Naive thymus-derived CD4-positive, alpha-beta T cell (primary cell): ENCODE measurements around the gene ROBO3. TPM values are rescaled to one million over a fixed set of nuclear protein-coding genes. Genes with fewer than 3 reads are reported as not detected.

Source experiments
- ATAC-seq: fragments of 150-1000 bp; cut with Tn5 transposase; 2 replicates; pipeline ENCODE4 v1.10.0; 2021; ENCODE audit warnings: mild to moderate bottlenecking, moderate library complexity
- CTCF ChIA-PET: fragments of 350-600 bp; sonication (Branson Sonifier 250); formaldehyde crosslinking; loops from one replicate; lab custom pipeline; 2021; ENCODE audit warnings: antibody characterized with exemption; lab: Charles Lee
- POLR2A ChIA-PET: fragments of 350-600 bp; sonication (Branson Sonifier 250); formaldehyde crosslinking; loops from one replicate; lab custom pipeline; 2021; ENCODE audit warnings: antibody characterized with exemption, inconsistent platforms; lab: Charles Lee
- DNase-seq, 9 donors: peaks; one replicate each; pipeline versions ENCODE4 v3.0.0 to v3.0.0-alpha.2; 2020 to 2022; ENCODE audit warnings: mixed read lengths in 1 of 9
- H3K27ac ChIP-seq: one replicate; pipeline ENCODE4 v1.7.0; 2013; ENCODE audit warnings: mild to moderate bottlenecking, low read depth, low read length, moderate library complexity
- H3K27me3 ChIP-seq, 2 donors: one replicate each; pipeline ENCODE4 v1.7.0; 2013; ENCODE audit warnings: low read length in 2 of 2, mild to moderate bottlenecking in 2 of 2, moderate library complexity in 2 of 2; ENCODE audit not compliant: control insufficient read depth in 2 of 2, insufficient read depth in 2 of 2
- H3K36me3 ChIP-seq, 3 experiments: 1 replicate in 2 of 3; 2 replicates in 1 of 3; pipeline ENCODE4 v1.7.0; 2013; ENCODE audit warnings: low read length in 3 of 3, mild to moderate bottlenecking in 3 of 3, moderate library complexity in 1 of 3; ENCODE audit not compliant: insufficient read depth in 3 of 3, control insufficient read depth in 2 of 3
- H3K4me1 ChIP-seq, 2 donors: one replicate each; pipeline ENCODE4 v1.7.0; 2013; ENCODE audit warnings: low read length in 2 of 2, mild to moderate bottlenecking in 2 of 2, moderate library complexity in 1 of 2; ENCODE audit not compliant: control insufficient read depth in 2 of 2, insufficient read depth in 2 of 2
- H3K4me3 ChIP-seq: 2 replicates; pipeline ENCODE4 v1.7.0; 2013; ENCODE audit warnings: mild to moderate bottlenecking, low read length
- H3K9me3 ChIP-seq, 3 experiments: 1 replicate in 2 of 3; 2 replicates in 1 of 3; pipeline ENCODE4 v1.7.0; 2013; ENCODE audit warnings: low read length in 3 of 3; ENCODE audit not compliant: control insufficient read depth in 2 of 3
- H3K27ac Mint-ChIP-seq, 9 donors: one replicate each; pipeline ENCODE4 v1.8.0; 2020 to 2022; ENCODE audit warnings: mixed read lengths in 9 of 9, mild to moderate bottlenecking in 8 of 9, moderate library complexity in 5 of 9, inconsistent platforms in 2 of 9
- H3K27me3 Mint-ChIP-seq, 5 donors: one replicate each; pipeline ENCODE4 v1.8.0; 2021 to 2022; ENCODE audit warnings: mixed read lengths in 5 of 5, mild to moderate bottlenecking in 1 of 5
- H3K36me3 Mint-ChIP-seq, 5 donors: one replicate each; pipeline ENCODE4 v1.8.0; 2020 to 2022; ENCODE audit warnings: mixed read lengths in 5 of 5, mild to moderate bottlenecking in 3 of 5, inconsistent platforms in 1 of 5
- H3K4me1 Mint-ChIP-seq, 7 donors: one replicate each; pipeline ENCODE4 v1.8.0; 2020 to 2022; ENCODE audit warnings: mixed read lengths in 7 of 7, mild to moderate bottlenecking in 3 of 7, inconsistent platforms in 1 of 7
- H3K4me3 Mint-ChIP-seq, 10 donors: one replicate each; pipeline ENCODE4 v1.8.0; 2020 to 2022; ENCODE audit warnings: mild to moderate bottlenecking in 10 of 10, mixed read lengths in 10 of 10, moderate library complexity in 6 of 10, inconsistent platforms in 2 of 10
- H3K9me3 Mint-ChIP-seq, 11 donors: one replicate each; pipeline ENCODE4 v1.8.0; 2020 to 2022; ENCODE audit warnings: mixed read lengths in 11 of 11, mild to moderate bottlenecking in 4 of 11, inconsistent platforms in 1 of 11, moderate library complexity in 1 of 11
- intact Hi-C, 2 donors: fragments of 100-400 bp; cut with micrococcal nuclease; formaldehyde crosslinking; loops; one replicate each; pipeline ENCODE4 v1.15.1; 2023
- polyA plus RNA-seq, 2 donors: library from polyadenylated mRNA; unstranded; fragments of 300-500 nt; fragmentation: Illumina TruSeq; gene quantifications; one replicate each; pipeline ENCODE4 v1.2.3, GENCODE V29; 2021
- total RNA-seq, 6 experiments: library from RNA in 5 of 6; stranded (reverse) in 5 of 6; gene quantifications; 1 replicate in 5 of 6; 2 replicates in 1 of 6; pipeline ENCODE4 v1.2.3 and lab custom pipeline; 2021 to 2026

The ROBO3 gene
- total and polyA plus RNA-seq, 7 experiments from 2014 or later, result 3.6 to 51.3 (median 26.9) TPM

GRCh38 chr11:124896071-124896750 lies 31.0 kb downstream of the ROBO3 start:
- no peak overlapping the region for H3K27ac Mint-ChIP-seq
- Histone ChIP-seq H3K4me1 (no peaks in the 10 kb centered on the region), H3K4me3 (no peak overlapping the region), H3K27me3 (no peaks in the 10 kb centered on the region), H3K27ac (no peak overlapping the region), H3K36me3 (no peaks in the 10 kb centered on the region), H3K9me3 (no peaks in the 10 kb centered on the region)
- CTCF ChIA-PET, result no interaction called here
- H3K9me3 Mint-ChIP-seq, result no peaks in the 10 kb centered on the region
- peaks cover 0 to 21% (median 7%) of the 10 kb centered on the region in 7 donors for H3K4me1 Mint-ChIP-seq
- intact Hi-C loops, result no loop called here
- H3K4me3 Mint-ChIP-seq, result no peak overlapping the region
- H3K27me3 Mint-ChIP-seq, result peaks cover 7 to 15% (median 13%) of the 10 kb centered on the region in 5 donors
- ATAC-seq, result no peak
- POLR2A ChIA-PET, result no interaction called here
- H3K36me3 Mint-ChIP-seq, result peaks cover 0 to 3% (median 0%) of the 10 kb centered on the region in 5 donors
- DNase-seq, result no peak

DNA sequence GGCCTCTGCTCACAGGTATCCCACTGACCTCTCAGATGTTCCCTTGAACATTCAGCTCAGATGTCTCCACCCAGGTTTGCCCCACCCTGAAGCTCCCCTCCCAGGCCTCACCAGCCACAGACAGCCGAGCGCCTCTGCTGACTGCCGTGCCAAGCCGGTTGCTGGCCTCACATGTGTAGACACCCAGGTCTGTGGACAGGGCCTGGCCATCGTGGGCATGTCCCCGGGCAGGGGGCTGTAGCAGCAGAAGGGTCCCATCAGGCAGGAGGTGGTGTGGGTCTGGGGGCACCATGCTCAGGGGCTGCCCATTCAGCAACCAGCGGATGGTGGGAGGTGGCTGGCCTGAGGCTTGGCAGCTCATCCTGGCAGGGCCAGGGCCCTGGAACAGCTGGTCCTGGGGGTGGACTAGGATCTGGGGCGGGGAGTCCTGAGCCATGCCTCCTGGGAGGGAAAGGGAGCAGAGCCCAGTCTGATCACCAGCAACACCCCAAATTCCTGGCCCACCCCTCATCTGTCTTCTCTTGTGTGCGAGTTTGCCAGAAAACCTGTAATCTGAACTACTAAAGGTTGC lies 31.7 kb downstream of the ROBO3 start:
- no peak overlapping the region for H3K4me3 ChIP-seq
- no peaks in the 10 kb centered on the region for H3K9me3 ChIP-seq
- no peaks in the 10 kb centered on the region for H3K4me1 ChIP-seq
- no peak overlapping the region for H3K4me3 Mint-ChIP-seq
- POLR2A ChIA-PET, result interaction anchor here (1.0 kb wide), 1 partner anchor 29 kb away, joined by 3 read pairs; no protein-coding TSS in a partner anchor
- peaks cover 0 to 21% (median 7%) of the 10 kb centered on the region in 7 donors for H3K4me1 Mint-ChIP-seq
- H3K27ac ChIP-seq, result no peak overlapping the region
- DNase-seq, result no peak
- H3K27me3 ChIP-seq, result no peaks in the 10 kb centered on the region
- CTCF ChIA-PET, result no interaction called here
- H3K36me3 ChIP-seq, result no peaks in the 10 kb centered on the region
- intact Hi-C loops, result no loop called here
- peaks cover 0 to 3% (median 0%) of the 10 kb centered on the region in 5 donors for H3K36me3 Mint-ChIP-seq
- ATAC-seq, result no peak
- peaks cover 7 to 21% (median 19%) of the 10 kb centered on the region in 5 donors for H3K27me3 Mint-ChIP-seq
- peak overlapping the region in 1 of 9 donors; percentile 51 for H3K27ac Mint-ChIP-seq
- H3K9me3 Mint-ChIP-seq, result no peaks in the 10 kb centered on the region

DNA sequence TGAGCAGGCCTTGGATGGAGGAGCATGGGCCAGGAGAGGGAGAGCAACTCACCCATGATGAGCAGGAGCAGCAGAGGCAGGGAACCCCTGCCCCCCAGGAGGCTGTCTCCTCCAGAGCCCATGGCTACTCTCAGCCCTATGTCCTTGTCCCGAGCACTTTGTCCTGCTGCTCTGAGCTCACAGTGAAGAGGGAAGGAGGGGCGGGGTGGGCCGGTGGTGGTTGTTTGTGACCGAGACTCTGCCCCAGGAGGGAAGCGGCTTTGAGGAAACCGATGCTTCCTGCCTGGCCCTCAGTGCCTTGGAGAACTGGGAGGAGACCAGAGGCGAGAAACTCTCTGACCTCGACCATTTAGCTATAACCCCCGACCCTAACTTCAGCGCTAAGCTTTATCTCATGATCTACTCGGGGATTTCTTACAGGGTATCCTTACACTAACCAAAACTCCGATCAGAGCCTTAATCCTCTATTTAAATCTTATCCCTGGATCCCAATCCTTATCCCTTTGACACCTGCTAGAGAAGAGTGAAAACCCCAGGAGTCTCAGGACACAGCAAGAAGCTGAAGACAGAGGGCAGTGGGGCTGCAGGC lies 32.5 kb downstream of the ROBO3 start, which contains the start of gene ROBO4:
ROBO4 (minus strand) TSS at position 192 of the 589 bp plus-strand sequence; CDS start at position 122, 70 bp downstream.
- ATAC-seq, result no peak

DNA sequence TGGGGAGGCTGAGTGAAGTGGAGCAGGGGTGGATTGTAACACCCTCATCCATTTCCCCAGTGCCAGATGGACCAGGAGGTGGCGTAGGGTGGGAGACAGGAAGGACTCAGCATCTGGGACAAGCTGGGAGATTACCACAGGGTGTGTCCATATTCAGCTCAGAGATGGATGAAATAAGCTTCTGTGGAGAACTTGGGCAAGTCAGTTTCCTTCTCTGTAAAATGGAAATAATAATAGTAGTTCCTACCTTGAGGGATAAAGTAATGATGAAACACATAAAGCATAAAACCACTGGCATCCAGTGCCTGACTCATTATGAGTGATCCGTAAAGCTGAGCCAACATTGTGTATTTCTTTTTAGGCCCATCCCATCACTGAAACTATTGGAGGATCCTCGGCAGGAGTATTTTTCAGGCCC lies 33.0 kb downstream of the ROBO3 start:
- H3K27ac ChIP-seq, result no peak overlapping the region
- Mint-ChIP-seq H3K27ac (no peak overlapping the region), H3K4me1 (peaks cover 0 to 11% (median 6%) of the 10 kb centered on the region in 7 donors), H3K4me3 (no peak overlapping the region), H3K9me3 (no peaks in the 10 kb centered on the region), H3K27me3 (peaks cover 7 to 25% (median 20%) of the 10 kb centered on the region in 5 donors), H3K36me3 (peaks cover 0 to 3% (median 0%) of the 10 kb centered on the region in 5 donors)
- H3K4me3 ChIP-seq, result no peak overlapping the region
- DNase-seq (no peak), ATAC-seq (no peak)
- H3K4me1 ChIP-seq, result no peaks in the 10 kb centered on the region
- no peaks in the 10 kb centered on the region for H3K36me3 ChIP-seq
- H3K9me3 ChIP-seq, result no peaks in the 10 kb centered on the region
- H3K27me3 ChIP-seq, result no peaks in the 10 kb centered on the region
- intact Hi-C loops, result no loop called here
- ChIA-PET POLR2A (no interaction called here), CTCF (no interaction called here)

More for the DNA sequence above, 32.5 kb downstream of the ROBO3 start, which contains the start of gene ROBO4:
- no peaks in the 10 kb centered on the region for H3K27me3 ChIP-seq
- H3K9me3 ChIP-seq, result no peaks in the 10 kb centered on the region
- peaks cover 0 to 16% (median 6%) of the 10 kb centered on the region in 7 donors for H3K4me1 Mint-ChIP-seq
- peak within 1 kb of the TSS in 1 of 9 donors; percentile 51 for H3K27ac Mint-ChIP-seq
- H3K9me3 Mint-ChIP-seq, result no peaks in the 10 kb centered on the region
- peaks cover 7 to 22% (median 19%) of the 10 kb centered on the region in 5 donors for H3K27me3 Mint-ChIP-seq
- H3K4me3 ChIP-seq, result no peak within 1 kb of the TSS
- intact Hi-C loops, result no loop called here
- H3K4me1 ChIP-seq, result no peaks in the 10 kb centered on the region
- DNase-seq, result no peak
- no peak within 1 kb of the TSS for H3K4me3 Mint-ChIP-seq
- H3K36me3 Mint-ChIP-seq, result peaks cover 0 to 3% (median 0%) of the 10 kb centered on the region in 5 donors
- POLR2A ChIA-PET, result interaction anchor here (1.0 kb wide), 1 partner anchor 29 kb away, joined by 3 read pairs; no protein-coding TSS in a partner anchor
- H3K27ac ChIP-seq, result no peak within 1 kb of the TSS
- no peaks in the 10 kb centered on the region for H3K36me3 ChIP-seq
- CTCF ChIA-PET, result no interaction called here

- POLR2A ChIA-PET, result no interaction called here
- Histone ChIP-seq H3K4me1 (no peaks in the 10 kb centered on the region), H3K27me3 (no peaks in the 10 kb centered on the region), H3K27ac (no peak overlapping the region), H3K9me3 (no peaks in the 10 kb centered on the region), H3K4me3 (no peak overlapping the region), H3K36me3 (no peaks in the 10 kb centered on the region)
- no peak overlapping the region for H3K4me3 Mint-ChIP-seq
- no peaks in the 10 kb centered on the region for H3K9me3 Mint-ChIP-seq
- ATAC-seq (no peak), DNase-seq (no peak)
- CTCF ChIA-PET, result interaction anchor here (0.6 to 1.1 kb wide), 2 partner anchors 18 to 51 kb away, joined by 3 to 5 read pairs; no protein-coding TSS in a partner anchor
- intact Hi-C loops, result no loop called here
- H3K36me3 Mint-ChIP-seq, result peaks cover 0 to 3% (median 0%) of the 10 kb centered on the region in 5 donors
- peaks cover 7 to 28% (median 23%) of the 10 kb centered on the region in 5 donors for H3K27me3 Mint-ChIP-seq
- no peak overlapping the region for H3K27ac Mint-ChIP-seq
- peaks cover 0 to 10% (median 6%) of the 10 kb centered on the region in 7 donors for H3K4me1 Mint-ChIP-seq
Observed at GRCh38 chr11:124898711-124899110, 33.5 kb downstream of the ROBO3 start.

GRCh38 chr11:124899383-124900145 lies 34.3 kb downstream of the ROBO3 start:
- Histone ChIP-seq H3K4me1 (no peaks in the 10 kb centered on the region), H3K9me3 (no peaks in the 10 kb centered on the region), H3K4me3 (no peak overlapping the region), H3K27ac (no peak overlapping the region), H3K27me3 (peaks cover 0 to 3% of the 10 kb centered on the region in 2 donors), H3K36me3 (no peaks in the 10 kb centered on the region)
- Mint-ChIP-seq H3K9me3 (no peaks in the 10 kb centered on the region), H3K4me1 (peaks cover 0 to 10% (median 6%) of the 10 kb centered on the region in 7 donors), H3K4me3 (no peak overlapping the region), H3K36me3 (peaks cover 0 to 3% (median 0%) of the 10 kb centered on the region in 5 donors), H3K27me3 (peaks cover 7 to 34% (median 25%) of the 10 kb centered on the region in 5 donors), H3K27ac (no peak overlapping the region)
- DNase-seq (no peak), ATAC-seq (no peak)
- intact Hi-C loops, result no loop called here
- ChIA-PET CTCF (interaction anchor here (1.1 kb wide), 1 partner anchor 17 kb away, joined by 3 read pairs; no protein-coding TSS in a partner anchor), POLR2A (interaction anchor here (0.6 kb wide), 1 partner anchor 254 kb away, joined by 3 read pairs; no protein-coding TSS in a partner anchor)
